Mammary epithelial cell (primary cell): ENCODE measurements around the gene NOL3.

Source experiments
- CTCF ChIP-seq, 2 donors: IDR thresholded peaks in 1 of 2; conservative IDR thresholded peaks in 1 of 2; 2 replicates each; pipeline ENCODE4 v1.5.1; 2011 to 2012; ENCODE audit warnings: inconsistent platforms in 2 of 2, low read length in 2 of 2, mild to moderate bottlenecking in 2 of 2, control low read depth in 1 of 2, low read depth in 1 of 2; ENCODE audit not compliant: insufficient read depth in 1 of 2; ENCODE audit errors: extremely low read depth in 1 of 2
- EZH2 ChIP-seq: IDR thresholded peaks from 2 replicates; pipeline ENCODE4 v1.6.1; 2012; ENCODE audit warnings: low read length, inconsistent platforms, borderline replicate concordance

- no peak for TF ChIP-seq CTCF (conservative IDR thresholded peaks at IDR 0.05 in 1 of 2, IDR thresholded peaks at IDR 0.05 in 1 of 2; ENCODE audit: extremely low read depth in 1 of 2, insufficient read depth in 1 of 2, low read depth in 1 of 2, low read length in 2 of 2)
- no peak for TF ChIP-seq EZH2
Observed at GRCh38 chr16:67173323-67173722, 3.0 kb downstream of the NOL3 start.
